HEK293 (cell line): Measurements from ENCODE around the gene TIMM10.

Experiments
- CTCF ChIA-PET: fragments of 350-600 bp; formaldehyde crosslinking; extraction: SDS; loops from one replicate; lab custom pipeline; 2021; ENCODE audit warnings: antibody characterized with exemption; lab: Yijun Ruan, JAX
- POLR2A ChIA-PET: fragments of 300-600 bp; formaldehyde crosslinking; extraction: SDS; loops from one replicate; lab custom pipeline; 2020; ENCODE audit warnings: antibody characterized with exemption, inconsistent platforms; lab: Yijun Ruan, JAX
- H3K27ac ChIP-seq: fragments of 200-500 bp; sonication (Bioruptor generic); 2 replicates; pipeline ENCODE4 v1.5.1; 2014; ENCODE audit warnings: low read depth, low read length, control low read depth, inconsistent platforms; ENCODE audit errors: extremely low read depth
- H3K36me3 ChIP-seq, 2 experiments: fragments of 200-500 bp in 1 of 2; sonication (Bioruptor generic) in 1 of 2; 1 replicate in 1 of 2; 2 replicates in 1 of 2; pipeline ENCODE4 v1.5.1; 2014 to 2017; ENCODE audit warnings: inconsistent platforms in 2 of 2, low read length in 2 of 2; ENCODE audit not compliant: control insufficient read depth in 2 of 2, insufficient read depth in 1 of 2
- H3K4me1 ChIP-seq: fragments of 200-500 bp; sonication (Bioruptor generic); 2 replicates; pipeline ENCODE4 v1.5.1; 2014; ENCODE audit warnings: mild to moderate bottlenecking, low read length, inconsistent platforms; ENCODE audit not compliant: control insufficient read depth, insufficient read depth
- H3K4me3 ChIP-seq: 2 replicates; pipeline ENCODE4 v1.5.1; 2011; ENCODE audit warnings: low read depth, mild to moderate bottlenecking, control low read depth, low read length, moderate library complexity
- H3K9me3 ChIP-seq: fragments of 200-500 bp; sonication (Bioruptor generic); 2 replicates; pipeline ENCODE4 v1.5.1; 2014; ENCODE audit warnings: low read depth, low read length, inconsistent platforms; ENCODE audit not compliant: control insufficient read depth, insufficient read depth
- GLIS1 ChIP-seq: fragments of 450-650 bp; formaldehyde crosslinking; IDR thresholded peaks from 2 replicates; pipeline ENCODE4 v1.5.1; 2016; ENCODE audit warnings: missing biosample characterization, missing genetic modification characterization
- IKZF3 ChIP-seq: fragments of 450-650 bp; IDR thresholded peaks from 2 replicates; pipeline ENCODE4 v1.5.0; 2018; ENCODE audit warnings: missing biosample characterization, mild to moderate bottlenecking, missing genetic modification characterization, moderate library complexity
- MZF1 ChIP-seq: fragments of 450-650 bp; formaldehyde crosslinking; IDR thresholded peaks from 2 replicates; pipeline ENCODE4 v1.5.1; 2017; ENCODE audit warnings: missing biosample characterization, missing genetic modification characterization, borderline replicate concordance
- REPIN1 ChIP-seq: fragments of 450-650 bp; formaldehyde crosslinking; IDR thresholded peaks from 2 replicates; pipeline ENCODE4 v1.5.1; 2017; ENCODE audit warnings: missing biosample characterization, missing genetic modification characterization, low read depth
- YY1 ChIP-seq: fragments of 450-650 bp; formaldehyde crosslinking; IDR thresholded peaks from 2 replicates; pipeline ENCODE4 v1.5.1; 2018; ENCODE audit warnings: missing biosample characterization, missing genetic modification characterization
- ZBTB26 ChIP-seq: fragments of 450-650 bp; formaldehyde crosslinking; optimal IDR thresholded peaks from 2 replicates; pipeline ENCODE3; 2016; ENCODE audit warnings: missing biosample characterization, mild to moderate bottlenecking, missing genetic modification characterization
- ZBTB44 ChIP-seq: fragments of 450-650 bp; IDR thresholded peaks from 2 replicates; pipeline ENCODE4 v1.5.1; 2018; ENCODE audit warnings: missing biosample characterization, mild to moderate bottlenecking, missing genetic modification characterization
- ZFHX2 ChIP-seq: fragments of 450-650 bp; formaldehyde crosslinking; conservative IDR thresholded peaks from 2 replicates; pipeline ENCODE4 v1.5.1; 2016; ENCODE audit warnings: missing biosample characterization, missing genetic modification characterization
- ZNF140 ChIP-seq: fragments of 450-650 bp; formaldehyde crosslinking; IDR thresholded peaks from 2 replicates; pipeline ENCODE4 v1.5.1; 2016; ENCODE audit warnings: missing biosample characterization, missing genetic modification characterization
- ZNF157 ChIP-seq: fragments of 450-650 bp; formaldehyde crosslinking; IDR thresholded peaks from 2 replicates; pipeline ENCODE4 v1.5.1; 2016; ENCODE audit warnings: missing biosample characterization, missing genetic modification characterization
- ZNF223 ChIP-seq: fragments of 450-650 bp; formaldehyde crosslinking; IDR thresholded peaks from 2 replicates; pipeline ENCODE4 v1.5.1; 2016; ENCODE audit warnings: missing biosample characterization, missing genetic modification characterization
- ZNF24 ChIP-seq: fragments of 450-650 bp; formaldehyde crosslinking; IDR thresholded peaks from 2 replicates; pipeline ENCODE4 v1.5.1; 2016; ENCODE audit warnings: missing biosample characterization, missing genetic modification characterization
- ZNF324 ChIP-seq: fragments of 450-650 bp; formaldehyde crosslinking; IDR thresholded peaks from 2 replicates; pipeline ENCODE4 v1.5.1; 2016; ENCODE audit warnings: missing biosample characterization, missing genetic modification characterization
- ZNF398 ChIP-seq: fragments of 450-650 bp; formaldehyde crosslinking; IDR thresholded peaks from 2 replicates; pipeline ENCODE4 v1.5.1; 2017; ENCODE audit warnings: missing biosample characterization, missing genetic modification characterization
- ZNF404 ChIP-seq: fragments of 450-650 bp; formaldehyde crosslinking; IDR thresholded peaks from 2 replicates; pipeline ENCODE4 v1.5.1; 2017; ENCODE audit warnings: missing biosample characterization, missing genetic modification characterization
- ZNF48 ChIP-seq: fragments of 450-650 bp; formaldehyde crosslinking; IDR thresholded peaks from 2 replicates; pipeline ENCODE4 v1.5.1; 2016; ENCODE audit warnings: missing biosample characterization, missing genetic modification characterization
- ZNF514 ChIP-seq: fragments of 450-650 bp; formaldehyde crosslinking; IDR thresholded peaks from 2 replicates; pipeline ENCODE4 v1.5.1; 2016; ENCODE audit warnings: missing biosample characterization, missing genetic modification characterization
- ZNF571 ChIP-seq: fragments of 450-650 bp; formaldehyde crosslinking; IDR thresholded peaks from 2 replicates; pipeline ENCODE4 v1.5.0; 2017; ENCODE audit warnings: missing biosample characterization, missing genetic modification characterization
- ZNF664 ChIP-seq: fragments of 450-650 bp; formaldehyde crosslinking; IDR thresholded peaks from 2 replicates; pipeline ENCODE4 v1.5.1; 2016; ENCODE audit warnings: missing biosample characterization, missing genetic modification characterization
- ZNF701 ChIP-seq: fragments of 450-650 bp; formaldehyde crosslinking; IDR thresholded peaks from 2 replicates; pipeline ENCODE4 v1.5.1; 2016; ENCODE audit warnings: missing biosample characterization, missing genetic modification characterization
- ZNF791 ChIP-seq: fragments of 450-650 bp; formaldehyde crosslinking; IDR thresholded peaks from 2 replicates; pipeline ENCODE4 v1.5.1; 2016; ENCODE audit warnings: missing biosample characterization, missing genetic modification characterization
- ZSCAN16 ChIP-seq: fragments of 450-650 bp; formaldehyde crosslinking; IDR thresholded peaks from 2 replicates; pipeline ENCODE4 v1.5.1; 2016; ENCODE audit warnings: missing biosample characterization, missing genetic modification characterization

TIMM10 gene

GRCh38 chr11:57502376-57502775, 28.2 kb downstream of the TIMM10 start:
- POLR2A ChIA-PET = interaction anchor here (0.7 to 1.9 kb wide), 2 partner anchors 9 to 12 kb away, joined by 4 to 7 read pairs; no protein-coding TSS in a partner anchor
- TF ChIP-seq ZNF571 (tag by site-specific recombination) (no peak), ZFHX2 (no peak), ZNF664 (tag by site-specific recombination) (no peak), ZNF701 (tag by site-specific recombination) (no peak)
- TF ChIP-seq, all 188 proteins: peak for 0
- no peaks in the 10 kb centered on the region for H3K4me1 ChIP-seq
- H3K9me3 ChIP-seq = no peaks in the 10 kb centered on the region
- peaks cover 0 to 9% of the 10 kb centered on the region in 2 experiments; a peak in 1 of 3 replicates for H3K36me3 ChIP-seq
- H3K4me3 ChIP-seq = no peak overlapping the region
- CTCF ChIA-PET = interaction anchor here (0.8 to 2.6 kb wide), 7 partner anchors 9 to 143 kb away, joined by 3 to 20 read pairs (median 6); no protein-coding TSS in a partner anchor
- H3K27ac ChIP-seq = no peak overlapping the region

- POLR2A ChIA-PET = interaction anchor here (0.7 to 1.9 kb wide), 2 partner anchors 9 to 12 kb away, joined by 4 to 7 read pairs; no protein-coding TSS in a partner anchor
- CTCF ChIA-PET = interaction anchor here (0.8 to 2.6 kb wide), 7 partner anchors 9 to 143 kb away, joined by 3 to 20 read pairs (median 6); no protein-coding TSS in a partner anchor
- no peak for TF ChIP-seq ZNF791
- TF ChIP-seq REPIN1 = no peak
- no peak for TF ChIP-seq MZF1
- TF ChIP-seq ZNF404 (tag by site-specific recombination) = no peak
- TF ChIP-seq ZNF140 (tag by site-specific recombination) = no peak
- no peak for TF ChIP-seq YY1 (tag by site-specific recombination)
- no peak for TF ChIP-seq ZNF24 (tag by site-specific recombination)
- TF ChIP-seq ZNF398 = no peak
- no peak for TF ChIP-seq ZBTB44 (tag by site-specific recombination)
- no peak for TF ChIP-seq IKZF3 (tag by site-specific recombination)
- TF ChIP-seq ZNF324 (tag by site-specific recombination) = no peak
- no peak for TF ChIP-seq ZNF48
- TF ChIP-seq ZNF157 (tag by site-specific recombination) = no peak
- TF ChIP-seq GLIS1 (tag by site-specific recombination) = no peak
- no peak for TF ChIP-seq ZSCAN16 (tag by site-specific recombination)
- TF ChIP-seq ZBTB26 (tag by site-specific recombination) = no peak
- TF ChIP-seq ZNF514 (tag by site-specific recombination) = no peak
- TF ChIP-seq ZNF223 = no peak
- Histone ChIP-seq H3K9me3 (no peaks in the 10 kb centered on the region), H3K27ac (no peak overlapping the region), H3K4me3 (no peak overlapping the region), H3K36me3 (peaks cover 0 to 9% of the 10 kb centered on the region in 2 experiments; a peak in 1 of 3 replicates), H3K4me1 (no peaks in the 10 kb centered on the region)
Measured at GRCh38 chr11:57501953-57502352, 28.6 kb downstream of the TIMM10 start.
